ENCODE results near the gene ZNF543. TPM values are rescaled to one million over a fixed set of nuclear protein-coding genes. Genes with fewer than 3 reads are reported as not detected.

Gene ZNF543
- polyA plus RNA-seq, 1 experiment = 2.6 TPM

DNA sequence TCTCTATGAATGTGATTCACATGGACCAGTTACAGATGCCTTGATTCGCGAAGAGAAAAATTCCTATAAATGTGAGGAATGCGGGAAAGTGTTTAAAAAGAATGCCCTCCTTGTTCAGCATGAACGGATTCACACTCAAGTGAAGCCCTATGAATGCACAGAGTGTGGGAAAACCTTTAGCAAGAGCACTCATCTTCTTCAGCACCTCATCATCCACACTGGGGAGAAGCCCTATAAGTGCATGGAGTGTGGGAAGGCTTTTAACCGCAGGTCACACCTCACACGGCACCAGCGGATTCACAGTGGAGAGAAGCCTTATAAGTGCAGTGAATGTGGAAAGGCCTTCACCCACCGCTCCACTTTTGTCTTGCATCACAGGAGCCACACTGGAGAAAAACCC, 7.7 kb downstream of the ZNF543 start:
- no peak overlapping the region for H3K27ac ChIP-seq (ENCODE audit: low read depth, low read length)
- DNase-seq (ENCODE audit: low read depth, low spot score) = no peak
- ChIA-PET POLR2A (no interaction called here), CTCF (no interaction called here)
- H3K27me3 ChIP-seq (ENCODE audit: control insufficient read depth, insufficient read depth, low read length) = no peaks in the 10 kb centered on the region
- H3K4me3 ChIP-seq (ENCODE audit: low read depth, low read length) = no peak overlapping the region
- TF ChIP-seq, protein P1, sequence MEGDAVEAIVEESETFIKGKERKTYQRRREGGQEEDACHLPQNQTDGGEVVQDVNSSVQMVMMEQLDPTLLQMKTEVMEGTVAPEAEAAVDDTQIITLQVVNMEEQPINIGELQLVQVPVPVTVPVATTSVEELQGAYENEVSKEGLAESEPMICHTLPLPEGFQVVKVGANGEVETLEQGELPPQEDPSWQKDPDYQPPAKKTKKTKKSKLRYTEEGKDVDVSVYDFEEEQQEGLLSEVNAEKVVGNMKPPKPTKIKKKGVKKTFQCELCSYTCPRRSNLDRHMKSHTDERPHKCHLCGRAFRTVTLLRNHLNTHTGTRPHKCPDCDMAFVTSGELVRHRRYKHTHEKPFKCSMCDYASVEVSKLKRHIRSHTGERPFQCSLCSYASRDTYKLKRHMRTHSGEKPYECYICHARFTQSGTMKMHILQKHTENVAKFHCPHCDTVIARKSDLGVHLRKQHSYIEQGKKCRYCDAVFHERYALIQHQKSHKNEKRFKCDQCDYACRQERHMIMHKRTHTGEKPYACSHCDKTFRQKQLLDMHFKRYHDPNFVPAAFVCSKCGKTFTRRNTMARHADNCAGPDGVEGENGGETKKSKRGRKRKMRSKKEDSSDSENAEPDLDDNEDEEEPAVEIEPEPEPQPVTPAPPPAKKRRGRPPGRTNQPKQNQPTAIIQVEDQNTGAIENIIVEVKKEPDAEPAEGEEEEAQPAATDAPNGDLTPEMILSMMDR (IDR thresholded peaks at IDR 0.05; ENCODE audit: low read depth, low read length) = no peak
- H3K9me3 ChIP-seq (ENCODE audit: control insufficient read depth, insufficient read depth, low read length) = peaks cover 8% of the 10 kb centered on the region; the same call in 1 of the 2 replicates

GRCh38 chr19:57334191-57334590, 13.9 kb downstream of the ZNF543 start:
- Histone ChIP-seq H3K27ac (ENCODE audit: low read depth, low read length) (no peak overlapping the region), H3K27me3 (ENCODE audit: control insufficient read depth, insufficient read depth, low read length) (no peaks in the 10 kb centered on the region), H3K4me3 (ENCODE audit: low read depth, low read length) (no peak overlapping the region), H3K9me3 (ENCODE audit: control insufficient read depth, insufficient read depth, low read length) (no peaks in the 10 kb centered on the region)
- ChIA-PET POLR2A (no interaction called here), CTCF (no interaction called here)
- TF ChIP-seq, protein P1 (IDR thresholded peaks at IDR 0.05; ENCODE audit: low read depth, low read length) = no peak
- DNase-seq (ENCODE audit: low read depth, low spot score) = no peak

DNA sequence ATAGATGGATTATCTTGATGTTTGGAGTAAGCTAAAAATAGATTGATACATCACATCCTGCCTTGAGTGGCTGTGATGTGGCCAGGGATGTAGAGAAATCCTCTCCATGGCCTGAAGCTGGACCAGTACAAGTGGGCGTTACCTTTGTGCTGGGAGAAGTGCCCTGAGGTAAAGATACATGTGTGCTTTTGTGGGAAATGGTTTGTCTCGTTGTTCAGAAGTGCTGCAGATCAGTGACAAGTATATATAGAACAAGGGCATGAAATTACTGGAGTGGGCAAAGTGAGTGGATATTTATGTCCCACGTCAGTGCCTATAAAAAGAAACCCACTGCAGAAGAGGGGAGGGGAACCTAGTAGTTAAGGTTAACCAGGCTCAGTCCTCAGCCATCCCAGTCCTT, 18.6 kb downstream of the ZNF543 start:
- Histone ChIP-seq H3K27ac (ENCODE audit: low read depth, low read length) (no peak overlapping the region), H3K4me3 (ENCODE audit: low read depth, low read length) (no peak overlapping the region), H3K27me3 (ENCODE audit: control insufficient read depth, insufficient read depth, low read length) (no peaks in the 10 kb centered on the region), H3K9me3 (ENCODE audit: control insufficient read depth, insufficient read depth, low read length) (no peaks in the 10 kb centered on the region)
- DNase-seq (ENCODE audit: low read depth, low spot score) = no peak
- ChIA-PET CTCF (no interaction called here), POLR2A (interaction anchor here (0.7 to 1.0 kb wide), 2 partner anchors 37 to 1070 kb away, joined by 4 to 5 read pairs; partner anchors contain the start of gene ZNF584)
- TF ChIP-seq, protein P1 (IDR thresholded peaks at IDR 0.05; ENCODE audit: low read depth, low read length) = no peak

DNA sequence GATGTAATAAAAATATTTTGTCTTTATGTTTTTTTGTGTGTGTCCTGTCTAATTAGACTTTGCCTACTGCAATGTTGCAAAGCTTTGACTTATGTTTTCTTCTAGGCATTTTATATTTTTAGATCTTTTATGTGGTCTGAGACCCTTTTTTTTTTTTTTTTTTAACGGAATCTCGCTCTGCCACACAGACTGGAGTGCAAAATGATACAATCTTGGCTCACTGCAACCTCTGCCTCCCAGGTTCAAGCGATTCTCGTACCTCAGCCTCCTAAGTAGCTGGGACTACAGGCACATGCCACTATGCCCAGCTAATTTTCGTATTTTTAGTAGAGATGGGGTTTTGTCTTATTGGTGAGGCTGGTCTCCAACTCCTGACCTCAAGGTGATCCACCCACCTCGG, 22.3 kb downstream of the ZNF543 start:
- no peaks in the 10 kb centered on the region for H3K27me3 ChIP-seq (ENCODE audit: control insufficient read depth, insufficient read depth, low read length)
- H3K9me3 ChIP-seq (ENCODE audit: control insufficient read depth, insufficient read depth, low read length) = no peaks in the 10 kb centered on the region
- TF ChIP-seq, protein P1 (IDR thresholded peaks at IDR 0.05; ENCODE audit: low read depth, low read length) = no peak
- no peak overlapping the region for H3K27ac ChIP-seq (ENCODE audit: low read depth, low read length)
- POLR2A ChIA-PET = no interaction called here
- DNase-seq (ENCODE audit: low read depth, low spot score) = no peak
- CTCF ChIA-PET = no interaction called here
- H3K4me3 ChIP-seq (ENCODE audit: low read depth, low read length) = no peak overlapping the region

DNA sequence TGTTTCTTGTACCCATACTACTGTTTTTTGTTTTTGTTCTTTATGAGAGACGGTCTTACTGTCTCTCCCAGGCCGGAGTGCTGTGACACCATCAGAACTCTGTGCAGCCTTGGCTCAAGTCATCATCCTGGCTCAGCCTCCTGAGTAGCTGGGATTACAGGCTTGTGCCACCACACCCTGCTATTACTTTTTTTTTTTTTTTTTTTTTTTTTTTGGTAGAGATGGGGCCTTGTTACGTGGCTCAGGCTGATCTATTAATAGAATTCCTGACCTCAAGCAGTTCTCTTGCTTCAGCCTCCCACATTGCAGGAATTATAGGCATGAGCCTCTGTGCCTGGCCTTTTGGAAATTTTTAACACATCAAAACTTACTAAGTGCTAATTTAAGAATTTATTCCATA, 27.9 kb downstream of the ZNF543 start:
- CTCF ChIA-PET = no interaction called here
- no peak for DNase-seq (ENCODE audit: low read depth, low spot score)
- POLR2A ChIA-PET = no interaction called here

More for the DNA sequence above, 27.9 kb downstream of the ZNF543 start:
- TF ChIP-seq, protein P1 (IDR thresholded peaks at IDR 0.05; ENCODE audit: low read depth, low read length) = no peak
- Histone ChIP-seq H3K4me3 (ENCODE audit: low read depth, low read length) (no peak overlapping the region), H3K27ac (ENCODE audit: low read depth, low read length) (no peak overlapping the region), H3K27me3 (ENCODE audit: control insufficient read depth, insufficient read depth, low read length) (no peaks in the 10 kb centered on the region), H3K9me3 (ENCODE audit: control insufficient read depth, insufficient read depth, low read length) (no peaks in the 10 kb centered on the region; the same call in 1 of the 2 replicates)
